Fibroblast of mammary gland (primary cell): Measurements from ENCODE around the gene SPTSSA.
"Not testable (repeated sequence)": the region's sequence is repeated elsewhere in the genome, so short reads cannot be mapped to it uniquely, and the experiment has no call there.

Experiments
- DNase-seq: peaks from one replicate; pipeline ENCODE4 v3.0.0-alpha.2; 2010; ENCODE audit warnings: low read depth
- H3K4me3 ChIP-seq: 2 replicates; pipeline ENCODE4 v1.5.1; 2011; ENCODE audit warnings: low read depth, mild to moderate bottlenecking, low read length, moderate library complexity; ENCODE audit not compliant: control insufficient read depth
- CTCF ChIP-seq: conservative IDR thresholded peaks from 2 replicates; pipeline ENCODE4 v1.5.1; 2011; ENCODE audit warnings: low read depth, low read length, inconsistent platforms; ENCODE audit not compliant: control insufficient read depth, insufficient read depth

Gene SPTSSA, protein sequence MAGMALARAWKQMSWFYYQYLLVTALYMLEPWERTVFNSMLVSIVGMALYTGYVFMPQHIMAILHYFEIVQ

GRCh38 chr14:34462132-34462893, at the start of gene SPTSSA:
SPTSSA (minus strand) TSS chr14:34462240; CDS start chr14:34462207, 33 bp downstream.
- no peak for TF ChIP-seq CTCF
- DNase-seq, result peak; percentile 83
- H3K4me3 ChIP-seq, result peak within 1 kb of the TSS; percentile 86

GRCh38 chr14:34507884-34508283, 45.8 kb upstream of the SPTSSA start:
- DNase-seq, result no peak
- no peak for TF ChIP-seq CTCF
- no peak overlapping the region for H3K4me3 ChIP-seq

DNA sequence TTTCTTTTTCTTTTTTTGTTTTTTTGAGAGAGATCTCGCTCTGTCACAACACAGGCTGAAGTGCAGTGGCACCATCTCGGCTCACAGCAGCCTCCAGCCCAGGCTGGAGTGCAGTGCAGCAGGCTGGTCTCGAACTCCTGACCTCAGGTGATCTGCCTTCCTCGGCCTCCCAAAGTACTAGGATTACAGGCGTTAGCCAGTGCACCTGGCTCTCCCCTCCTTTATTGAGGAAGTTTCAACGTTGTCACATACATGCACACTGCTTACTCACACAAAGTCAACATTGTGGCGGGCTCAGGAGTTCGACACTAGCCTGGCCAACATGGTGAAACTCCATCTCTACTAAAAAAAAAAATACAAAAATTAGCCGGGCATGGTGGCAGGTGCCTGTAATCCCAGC, 45.4 kb upstream of the SPTSSA start:
- no peak overlapping the region for H3K4me3 ChIP-seq
- no peak for DNase-seq
- TF ChIP-seq CTCF, result no peak

DNA sequence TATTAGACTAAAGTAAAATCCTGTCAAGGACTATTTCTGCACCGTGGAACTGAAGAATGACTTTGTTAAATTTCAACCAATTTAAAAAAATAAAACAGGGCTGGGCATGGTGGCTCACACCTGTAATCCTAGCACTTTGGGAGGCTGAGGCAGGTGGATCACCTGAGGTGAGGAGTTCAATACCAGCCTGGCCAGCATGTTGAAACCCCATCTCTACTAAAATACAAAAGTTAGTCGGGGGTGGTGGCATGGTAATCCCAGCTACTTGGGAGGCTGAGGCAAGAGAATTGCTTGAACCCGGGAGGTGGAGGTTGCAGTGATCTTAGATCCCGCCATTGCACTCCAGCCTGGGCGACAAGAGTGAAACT, 43.1 kb upstream of the SPTSSA start:
- DNase-seq, H3K4me3 ChIP-seq: not testable (repeated sequence)

DNA sequence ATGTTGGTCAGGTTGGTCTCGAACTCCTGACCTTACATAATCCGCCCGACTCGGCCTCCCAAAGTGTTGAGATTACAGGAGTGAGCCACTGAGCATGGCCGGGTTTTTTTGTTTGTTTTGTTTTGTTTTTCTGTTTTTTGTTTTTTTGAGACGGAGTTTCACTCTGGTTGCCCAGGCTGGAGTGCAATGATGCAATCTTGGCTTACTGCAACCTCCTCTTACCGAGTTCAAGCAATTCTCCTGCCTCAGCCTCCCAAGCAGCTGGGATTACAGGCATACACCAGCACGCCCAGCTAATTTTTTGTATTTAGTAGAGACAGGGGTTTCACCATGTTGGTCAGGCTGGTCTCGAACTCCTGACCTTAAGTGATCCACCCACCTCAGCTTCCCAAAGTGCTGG, 42.0 kb upstream of the SPTSSA start:
- DNase-seq, H3K4me3 ChIP-seq: not testable (repeated sequence)

DNA sequence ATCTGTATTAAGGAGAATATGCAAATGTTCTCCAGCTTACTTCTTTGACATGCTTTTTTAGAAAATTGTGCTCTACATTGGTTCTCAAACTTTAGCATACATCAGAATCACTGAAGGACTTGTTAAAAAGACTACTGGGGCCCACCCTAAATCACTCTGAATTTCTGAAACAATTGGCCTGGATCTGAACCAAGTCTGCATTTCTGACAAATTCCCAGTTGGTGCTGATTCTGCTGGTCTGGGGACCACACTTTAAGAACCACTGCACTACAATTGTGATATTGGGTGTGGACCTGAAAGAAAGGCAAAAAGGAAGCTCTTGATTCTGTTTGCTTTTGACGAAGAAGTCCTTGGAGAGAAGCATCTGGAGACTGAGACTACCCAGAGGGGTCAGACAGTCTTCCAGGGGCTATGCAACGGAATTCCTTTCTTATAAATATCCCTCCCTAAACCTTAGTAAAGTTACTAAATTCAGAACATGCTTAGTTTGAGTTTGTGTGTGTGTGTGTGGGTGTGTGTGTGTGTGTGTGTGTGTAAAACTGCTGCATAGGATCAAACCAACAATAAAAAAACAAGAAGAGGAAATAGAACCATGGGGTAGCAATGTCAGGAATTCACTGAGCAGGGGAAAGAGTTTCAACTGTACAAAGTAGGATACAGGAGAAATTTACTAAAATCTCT, 40.6 kb upstream of the SPTSSA start:
- no peak overlapping the region for H3K4me3 ChIP-seq
- no peak for TF ChIP-seq CTCF
- peak; percentile 22 for DNase-seq

DNA sequence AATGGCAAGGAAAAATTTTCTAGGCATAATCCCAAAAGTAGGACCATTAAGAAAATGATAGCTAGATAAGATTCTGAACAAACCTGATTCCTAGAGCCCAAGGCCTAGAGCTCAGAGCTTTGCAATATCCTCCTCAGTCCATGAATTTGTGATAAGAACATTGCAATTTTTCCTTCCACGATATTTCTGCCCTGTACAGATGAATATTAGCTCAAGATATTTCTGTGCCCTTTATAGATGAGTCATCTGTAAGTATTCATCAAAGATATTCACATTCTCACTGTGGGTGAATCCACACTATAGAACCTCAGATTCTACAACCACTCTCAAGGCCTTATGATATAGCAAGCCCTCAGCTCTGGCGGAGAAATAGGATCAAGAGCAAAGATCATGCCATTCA, 40.0 kb upstream of the SPTSSA start:
- DNase-seq, result peak; percentile 25
- TF ChIP-seq CTCF, result no peak
- no peak overlapping the region for H3K4me3 ChIP-seq
